ENCODE data around the gene RPTOR. TPM values are rescaled to one million over a fixed set of nuclear protein-coding genes. Genes with fewer than 3 reads are reported as not detected.

Gene RPTOR
- total RNA-seq, 1 donor, result 45.5 TPM

- DNase-seq (ENCODE audit: low read depth in 2 of 3, low spot score in 2 of 3), result no peak
Observed at GRCh38 chr17:80851277-80851925, 306.8 kb downstream of the RPTOR start.

DNA sequence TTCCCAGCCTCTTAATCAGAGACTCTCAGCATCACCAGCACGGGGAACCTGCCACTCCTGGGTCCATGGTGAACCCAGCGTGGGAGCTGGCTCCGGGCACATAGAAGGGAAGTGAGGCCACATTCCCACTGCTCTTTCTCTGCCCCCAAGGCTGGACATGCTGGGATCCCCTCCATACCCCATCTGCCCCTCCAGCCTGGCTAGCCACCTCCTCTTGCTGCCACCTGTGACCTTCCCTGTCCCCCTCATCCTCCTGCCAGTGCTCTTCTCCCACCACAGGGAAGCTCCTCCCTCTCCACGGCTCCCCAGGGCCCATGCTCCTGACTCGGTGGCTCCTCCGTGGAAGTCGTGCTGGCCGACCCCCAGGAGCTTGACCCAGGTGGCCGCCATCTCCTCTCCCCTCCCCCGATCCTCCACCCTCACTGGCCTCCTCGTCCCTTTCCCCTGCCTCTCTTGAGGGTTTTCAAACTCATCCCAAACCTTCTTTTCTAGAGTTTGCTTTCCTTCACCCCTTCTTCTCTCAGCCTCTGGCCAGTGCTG is 307.9 kb downstream of the RPTOR start:
- no peak for DNase-seq (ENCODE audit: low read depth in 2 of 3, low spot score in 2 of 3)

- no peak for DNase-seq (ENCODE audit: low read depth in 2 of 3, low spot score in 2 of 3)
Observed at GRCh38 chr17:80853076-80853475, 308.4 kb downstream of the RPTOR start.

GRCh38 chr17:80854220-80854619 is 309.6 kb downstream of the RPTOR start:
- no peak for DNase-seq (ENCODE audit: low read depth in 2 of 3, low spot score in 2 of 3)

DNA sequence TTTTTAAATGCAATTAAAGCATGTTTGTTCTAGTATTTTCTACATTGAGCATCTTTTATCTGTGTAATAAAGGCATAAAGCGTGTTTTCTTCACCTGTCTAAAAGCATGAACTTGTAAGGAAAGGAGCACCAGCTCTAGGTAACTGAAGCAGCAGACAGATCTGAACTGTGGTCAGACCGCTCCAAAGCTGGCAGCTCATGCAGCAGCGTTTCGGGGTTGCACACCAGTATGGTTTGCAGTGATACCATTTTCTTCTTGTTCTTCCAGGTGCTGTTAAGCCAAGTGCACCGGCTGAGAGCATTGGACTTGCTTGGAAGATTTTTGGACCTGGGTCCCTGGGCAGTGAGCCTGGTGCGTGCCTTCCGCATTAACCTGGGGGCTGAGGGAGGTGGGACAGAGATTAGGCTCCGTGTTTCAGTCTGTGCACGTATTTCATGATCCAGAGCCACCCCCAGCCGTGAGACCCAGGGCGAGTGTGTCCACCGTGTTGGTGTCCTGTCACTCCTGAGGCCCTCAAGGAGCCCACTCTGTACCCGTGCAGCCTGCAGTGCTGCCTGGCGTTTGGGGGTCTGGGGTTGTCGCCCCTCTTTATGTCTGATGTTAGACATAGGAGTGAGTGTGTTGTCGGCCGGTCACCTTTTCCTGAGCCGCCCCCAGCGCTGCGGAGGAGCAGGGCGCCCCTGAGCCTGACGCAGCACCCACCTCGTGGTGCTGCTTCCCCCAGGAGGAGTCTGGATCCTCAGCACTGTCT is 310.7 kb downstream of the RPTOR start:
- no peak for DNase-seq (ENCODE audit: low read depth in 2 of 3, low spot score in 2 of 3)

- DNase-seq (ENCODE audit: low read depth in 2 of 3, low spot score in 2 of 3), result peak in 2 of 3 donors; percentile 94 to 95
Observed at GRCh38 chr17:80855948-80856862, 311.6 kb downstream of the RPTOR start.

- DNase-seq (ENCODE audit: low read depth in 2 of 3, low spot score in 2 of 3), result no peak
Observed at GRCh38 chr17:80856863-80857755, 312.5 kb downstream of the RPTOR start.

- DNase-seq (ENCODE audit: low read depth in 2 of 3, low spot score in 2 of 3), result no peak
Observed at GRCh38 chr17:80857756-80858171, 313.1 kb downstream of the RPTOR start.

- no peak for DNase-seq (ENCODE audit: low read depth in 2 of 3, low spot score in 2 of 3)
Observed at GRCh38 chr17:80858301-80859001, 313.8 kb downstream of the RPTOR start.

- peak in 1 of 3 donors; percentile 20 for DNase-seq (ENCODE audit: low read depth in 2 of 3, low spot score in 2 of 3)
Observed at GRCh38 chr17:80859002-80859941, 314.6 kb downstream of the RPTOR start.

DNA sequence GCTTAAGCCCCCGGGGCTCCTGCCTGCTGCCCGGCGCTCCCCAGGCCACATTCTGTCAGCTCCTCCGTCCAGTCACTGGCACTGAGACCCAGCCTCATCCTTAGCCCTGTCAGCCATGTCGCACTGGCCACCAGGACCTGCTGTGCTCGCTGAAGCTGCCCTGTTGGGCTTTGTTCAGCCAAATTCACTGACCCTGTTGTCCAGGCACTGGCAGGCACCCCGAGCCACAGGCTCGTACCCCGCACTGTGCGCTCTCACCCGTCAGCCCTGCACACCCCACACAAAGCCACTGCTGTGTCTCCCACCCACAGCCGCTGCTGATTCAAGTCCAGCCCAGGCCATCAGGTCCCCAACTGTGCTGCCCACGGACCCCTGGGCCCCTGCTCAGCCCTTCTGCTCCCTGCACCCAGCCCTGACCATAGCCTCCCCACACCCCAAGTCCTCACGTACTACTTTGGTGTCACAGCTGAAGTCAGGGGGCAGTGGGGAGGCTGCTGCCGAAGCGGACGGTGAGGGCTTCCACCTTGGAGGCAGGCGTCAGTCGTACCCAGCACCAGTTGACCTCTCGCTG is 315.5 kb downstream of the RPTOR start:
- no peak for DNase-seq (ENCODE audit: low read depth in 2 of 3, low spot score in 2 of 3)

- DNase-seq (ENCODE audit: low read depth in 2 of 3, low spot score in 2 of 3), result no peak
Observed at GRCh38 chr17:80860703-80861417, 316.2 kb downstream of the RPTOR start.

GRCh38 chr17:80861418-80861815 is 316.8 kb downstream of the RPTOR start:
- no peak for DNase-seq (ENCODE audit: low read depth in 2 of 3, low spot score in 2 of 3)

- DNase-seq (ENCODE audit: low read depth in 2 of 3, low spot score in 2 of 3), result no peak
Observed at GRCh38 chr17:80861892-80862291, 317.3 kb downstream of the RPTOR start.

- DNase-seq (ENCODE audit: low read depth in 2 of 3, low spot score in 2 of 3), result no peak
Observed at GRCh38 chr17:80862481-80862961, 317.9 kb downstream of the RPTOR start.

GRCh38 chr17:80862978-80863377 is 318.3 kb downstream of the RPTOR start:
- DNase-seq (ENCODE audit: low read depth in 2 of 3, low spot score in 2 of 3), result no peak

GRCh38 chr17:80863626-80864025 is 319.0 kb downstream of the RPTOR start:
- DNase-seq (ENCODE audit: low read depth in 2 of 3, low spot score in 2 of 3), result no peak

Measured in hematopoietic multipotent progenitor cell (in vitro differentiated cells).